Measurements from ENCODE around the gene NFYC. TPM values are rescaled to one million over a fixed set of nuclear protein-coding genes. Genes with fewer than 3 reads are reported as not detected.
A peak's percentile ranks its signal among the peaks of the same experiment; 100 is the strongest.

Gene NFYC
- total RNA-seq, 1 donor from 2014 or later: 67.2 TPM

- no peaks in the 10 kb centered on the region for H3K27me3 Mint-ChIP-seq (ENCODE audit: low read depth)
- no peak for DNase-seq (ENCODE audit: low read depth, low spot score)
- peak overlapping the region; percentile 98 for H3K4me3 Mint-ChIP-seq
- no peaks in the 10 kb centered on the region for H3K9me3 Mint-ChIP-seq
- H3K36me3 Mint-ChIP-seq (ENCODE audit: low read depth): peaks cover 5% of the 10 kb centered on the region
- TF ChIP-seq CTCF (conservative IDR thresholded peaks at IDR 0.05): no peak
- peak overlapping the region; percentile 99 for H3K27ac Mint-ChIP-seq (ENCODE audit: unreplicated experiment)
- H3K4me1 Mint-ChIP-seq: peaks cover 64% of the 10 kb centered on the region
Observed at GRCh38 chr1:40692429-40692895, 958 bp downstream of the NFYC start.

GRCh38 chr1:40693425-40693824, 1.9 kb downstream of the NFYC start:
- H3K27me3 Mint-ChIP-seq (ENCODE audit: low read depth): no peaks in the 10 kb centered on the region
- DNase-seq (ENCODE audit: low read depth, low spot score): no peak
- H3K27ac Mint-ChIP-seq (ENCODE audit: unreplicated experiment): no peak overlapping the region
- peaks cover 2% of the 10 kb centered on the region for H3K36me3 Mint-ChIP-seq (ENCODE audit: low read depth)
- TF ChIP-seq CTCF (conservative IDR thresholded peaks at IDR 0.05): no peak
- H3K9me3 Mint-ChIP-seq: no peaks in the 10 kb centered on the region
- peaks cover 64% of the 10 kb centered on the region for H3K4me1 Mint-ChIP-seq
- H3K4me3 Mint-ChIP-seq: peak overlapping the region; percentile 98

GRCh38 chr1:40694353-40694874, 2.9 kb downstream of the NFYC start:
- DNase-seq (ENCODE audit: low read depth, low spot score): no peak
- no peak for TF ChIP-seq CTCF (conservative IDR thresholded peaks at IDR 0.05)
- H3K27me3 Mint-ChIP-seq (ENCODE audit: low read depth): no peaks in the 10 kb centered on the region
- peak overlapping the region; percentile 74 for H3K4me3 Mint-ChIP-seq
- H3K36me3 Mint-ChIP-seq (ENCODE audit: low read depth): peaks cover 2% of the 10 kb centered on the region
- no peak overlapping the region for H3K27ac Mint-ChIP-seq (ENCODE audit: unreplicated experiment)
- H3K9me3 Mint-ChIP-seq: no peaks in the 10 kb centered on the region
- H3K4me1 Mint-ChIP-seq: peaks cover 61% of the 10 kb centered on the region

- H3K4me3 Mint-ChIP-seq: peak overlapping the region; percentile 2
- H3K36me3 Mint-ChIP-seq (ENCODE audit: low read depth): peaks cover under 1% of the 10 kb centered on the region
- peaks cover 43% of the 10 kb centered on the region for H3K4me1 Mint-ChIP-seq
- no peaks in the 10 kb centered on the region for H3K9me3 Mint-ChIP-seq
- TF ChIP-seq CTCF (conservative IDR thresholded peaks at IDR 0.05): no peak
- H3K27me3 Mint-ChIP-seq (ENCODE audit: low read depth): no peaks in the 10 kb centered on the region
- peak overlapping the region; percentile 31 for H3K27ac Mint-ChIP-seq (ENCODE audit: unreplicated experiment)
- DNase-seq (ENCODE audit: low read depth, low spot score): no peak
Observed at GRCh38 chr1:40696294-40696693, 4.8 kb downstream of the NFYC start.

GRCh38 chr1:40697436-40697835, 5.9 kb downstream of the NFYC start:
- no peak for TF ChIP-seq CTCF (conservative IDR thresholded peaks at IDR 0.05)
- no peaks in the 10 kb centered on the region for H3K9me3 Mint-ChIP-seq
- peaks cover 35% of the 10 kb centered on the region for H3K4me1 Mint-ChIP-seq
- H3K27me3 Mint-ChIP-seq (ENCODE audit: low read depth): no peaks in the 10 kb centered on the region
- peak overlapping the region; percentile 27 for H3K27ac Mint-ChIP-seq (ENCODE audit: unreplicated experiment)
- no peak overlapping the region for H3K4me3 Mint-ChIP-seq
- DNase-seq (ENCODE audit: low read depth, low spot score): no peak
- no peaks in the 10 kb centered on the region for H3K36me3 Mint-ChIP-seq (ENCODE audit: low read depth)

Measured in neural crest cell (in vitro differentiated cells).